ENCODE data around the gene RNF44. TPM values are rescaled to one million over a fixed set of nuclear protein-coding genes. Genes with fewer than 3 reads are reported as not detected.

Gene RNF44
- total RNA-seq, 1 experiment from 2014 or later: 84.2 TPM

- no peaks in the 10 kb centered on the region for H3K27me3 ChIP-seq (replicated peaks; ENCODE audit: control insufficient read depth, insufficient read depth, low read length)
- ChIA-PET CTCF (interaction anchor here (1.0 kb wide), 1 partner anchor 100 kb away, joined by 5 read pairs; the partner anchor contains the start of gene FAF2), POLR2A (interaction anchor here (0.7 to 1.2 kb wide), 2 partner anchors 10 to 160 kb away, joined by 3 to 4 read pairs; partner anchors contain the start of genes NOP16 and RNF44)
- Mint-ChIP-seq H3K27ac (ENCODE audit: unreplicated experiment) (peak overlapping the region; percentile 40), H3K27me3 (ENCODE audit: insufficient read depth, unreplicated experiment) (no peaks in the 10 kb centered on the region), H3K4me3 (ENCODE audit: unreplicated experiment) (no peak overlapping the region), H3K4me1 (ENCODE audit: low read depth, unreplicated experiment) (peaks cover 11% of the 10 kb centered on the region), H3K9me3 (ENCODE audit: unreplicated experiment) (no peaks in the 10 kb centered on the region), H3K36me3 (ENCODE audit: insufficient read depth, unreplicated experiment) (peaks cover 8% of the 10 kb centered on the region)
- no peaks in the 10 kb centered on the region for H3K36me3 ChIP-seq (ENCODE audit: control insufficient read depth, insufficient read depth, low read length)
- no peak for DNase-seq
- H3K9me3 ChIP-seq: no peaks in the 10 kb centered on the region
- H3K4me1 ChIP-seq: peaks cover 26% of the 10 kb centered on the region
- BruUV-seq (replicated peaks): no TSS peak
- intact Hi-C loops (cut with micrococcal nuclease; ENCODE audit: unreplicated experiment): no loop called here
- TF ChIP-seq CTCF (IDR thresholded peaks at IDR 0.05; ENCODE audit: insufficient read depth in 1 of 2, low read depth in 1 of 2, low read length in 1 of 2, severe bottlenecking in 1 of 2, unreplicated experiment in 1 of 2): no peak
- no peak overlapping the region for H3K4me3 ChIP-seq (ENCODE audit: low read depth, low read length)
Observed at GRCh38 chr5:176547802-176548201, 10.6 kb upstream of the RNF44 start.

- peaks cover 40% of the 10 kb centered on the region for H3K4me1 ChIP-seq
- Mint-ChIP-seq H3K27ac (ENCODE audit: unreplicated experiment) (peak overlapping the region; percentile 86), H3K4me1 (ENCODE audit: low read depth, unreplicated experiment) (peaks cover 19% of the 10 kb centered on the region), H3K4me3 (ENCODE audit: unreplicated experiment) (peak overlapping the region; percentile 85), H3K27me3 (ENCODE audit: insufficient read depth, unreplicated experiment) (no peaks in the 10 kb centered on the region), H3K9me3 (ENCODE audit: unreplicated experiment) (no peaks in the 10 kb centered on the region), H3K36me3 (ENCODE audit: insufficient read depth, unreplicated experiment) (peaks cover 13% of the 10 kb centered on the region)
- TF ChIP-seq CTCF (IDR thresholded peaks at IDR 0.05; ENCODE audit: insufficient read depth in 1 of 2, low read depth in 1 of 2, low read length in 1 of 2, severe bottlenecking in 1 of 2, unreplicated experiment in 1 of 2): no peak
- CTCF ChIA-PET: no interaction called here
- H3K4me3 ChIP-seq (ENCODE audit: low read depth, low read length): no peak overlapping the region
- H3K27me3 ChIP-seq (replicated peaks; ENCODE audit: control insufficient read depth, insufficient read depth, low read length): no peaks in the 10 kb centered on the region
- POLR2A ChIA-PET: interaction anchor here (0.6 kb wide), 1 partner anchor 8 kb away, joined by 3 read pairs; no protein-coding TSS in a partner anchor
- H3K36me3 ChIP-seq (ENCODE audit: control insufficient read depth, insufficient read depth, low read length): no peaks in the 10 kb centered on the region
- BruUV-seq (replicated peaks): no TSS peak
- peak; percentile 34 to 69 for DNase-seq
- H3K9me3 ChIP-seq: no peaks in the 10 kb centered on the region
- intact Hi-C loops (cut with micrococcal nuclease; ENCODE audit: unreplicated experiment): no loop called here
Observed at GRCh38 chr5:176545737-176546509, 8.7 kb upstream of the RNF44 start.

GRCh38 chr5:176545388-176545736 lies 8.2 kb upstream of the RNF44 start:
- H3K9me3 ChIP-seq: no peaks in the 10 kb centered on the region
- TF ChIP-seq CTCF (IDR thresholded peaks at IDR 0.05; ENCODE audit: insufficient read depth in 1 of 2, low read depth in 1 of 2, low read length in 1 of 2, severe bottlenecking in 1 of 2, unreplicated experiment in 1 of 2): no peak
- Mint-ChIP-seq H3K4me3 (ENCODE audit: unreplicated experiment) (peak overlapping the region; percentile 85), H3K9me3 (ENCODE audit: unreplicated experiment) (no peaks in the 10 kb centered on the region), H3K36me3 (ENCODE audit: insufficient read depth, unreplicated experiment) (peaks cover 13% of the 10 kb centered on the region), H3K27me3 (ENCODE audit: insufficient read depth, unreplicated experiment) (no peaks in the 10 kb centered on the region), H3K27ac (ENCODE audit: unreplicated experiment) (peak overlapping the region; percentile 86), H3K4me1 (ENCODE audit: low read depth, unreplicated experiment) (peaks cover 21% of the 10 kb centered on the region)
- no TSS peak for BruUV-seq (replicated peaks)
- ChIA-PET CTCF (no interaction called here), POLR2A (no interaction called here)
- H3K4me1 ChIP-seq: peaks cover 40% of the 10 kb centered on the region
- no peak for DNase-seq
- no peaks in the 10 kb centered on the region for H3K36me3 ChIP-seq (ENCODE audit: control insufficient read depth, insufficient read depth, low read length)
- H3K4me3 ChIP-seq (ENCODE audit: low read depth, low read length): no peak overlapping the region; the same call in 1 of the 2 replicates
- intact Hi-C loops (cut with micrococcal nuclease; ENCODE audit: unreplicated experiment): no loop called here
- H3K27me3 ChIP-seq (replicated peaks; ENCODE audit: control insufficient read depth, insufficient read depth, low read length): no peaks in the 10 kb centered on the region

Data from Caco-2 (cell line).